ENCODE results near the gene COL4A1. TPM values are rescaled to one million over a fixed set of nuclear protein-coding genes. Genes with fewer than 3 reads are reported as not detected.

Gene COL4A1
- total and polyA plus RNA-seq, 2 experiments from 2014 or later: 184 to 519 TPM

GRCh38 chr13:110195547-110196485 is 111.1 kb downstream of the COL4A1 start:
- no peaks in the 10 kb centered on the region for H3K9me3 ChIP-seq (ENCODE audit: low read depth)

DNA sequence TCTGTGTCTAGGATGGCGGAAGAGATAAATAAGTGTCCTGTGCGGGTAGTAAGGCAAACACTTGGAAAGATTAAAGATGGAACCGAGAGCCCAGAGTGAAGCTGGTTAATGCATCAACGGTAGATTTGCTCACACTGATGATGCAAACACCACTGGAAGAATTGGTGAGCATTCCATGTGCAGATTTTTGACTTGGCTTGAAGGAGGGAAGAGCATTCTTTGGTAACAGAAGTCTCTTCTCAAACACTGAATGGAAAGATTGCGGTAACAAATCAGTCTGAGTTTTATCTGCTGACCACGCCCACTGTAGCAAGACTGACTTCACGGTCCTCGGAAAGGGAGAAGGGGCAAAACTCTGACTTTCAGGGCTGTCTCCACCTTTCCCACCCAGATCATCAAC is 112.5 kb downstream of the COL4A1 start:
- Histone ChIP-seq H3K9ac (no peak overlapping the region), H3F3A (ENCODE audit: insufficient read depth) (0 out of 2 replicates have a peak, but pooled peaks cover 6% of the 10 kb centered on the region), H3K4me3 (no peak overlapping the region), H3K9me3 (ENCODE audit: low read depth) (no peaks in the 10 kb centered on the region), H3K4me2 (ENCODE audit: unreplicated experiment) (no peak overlapping the region), H4K20me1 (ENCODE audit: insufficient read depth) (no peaks in the 10 kb centered on the region), H2AFZ (no peak overlapping the region), H3K4me1 (ENCODE audit: insufficient read depth) (no peaks in the 10 kb centered on the region), H3K27ac (no peak overlapping the region), H3K79me2 (ENCODE audit: insufficient read depth) (no peaks in the 10 kb centered on the region), H3K36me3 (ENCODE audit: low read depth) (peaks cover 9% of the 10 kb centered on the region; the same call in 1 of the 2 replicates), H3K9me2 (ENCODE audit: insufficient read depth) (no peaks in the 10 kb centered on the region), H3K27me3 (replicated peaks; ENCODE audit: insufficient read depth) (no peaks in the 10 kb centered on the region)
- DNase-seq: no peak
- in situ Hi-C loops (cut with MboI): no loop called here
- no peak for TF ChIP-seq EZH2phosphoT487 (IDR thresholded peaks at IDR 0.05; ENCODE audit: insufficient read depth, low read depth)
- TF ChIP-seq EZH2 (IDR thresholded peaks at IDR 0.05; ENCODE audit: insufficient read depth, poor library complexity, severe bottlenecking): no peak
- 84% methylated on average over 8 of the region's 8 CpGs for WGBS, 2 experiments (ENCODE audit: low coverage in 1 of 2, low lambda C conversion rate in 2 of 2, missing lambda C conversion rate in 2 of 2)

More at GRCh38 chr13:110195547-110196485, 111.1 kb downstream of the COL4A1 start:
- 0 out of 2 replicates have a peak, but pooled peaks cover 6% of the 10 kb centered on the region for H3F3A ChIP-seq (ENCODE audit: insufficient read depth)
- peaks cover 9% of the 10 kb centered on the region; the same call in 1 of the 2 replicates for H3K36me3 ChIP-seq (ENCODE audit: low read depth)
- DNase-seq: no peak
- H3K4me3 ChIP-seq: no peak overlapping the region
- H3K27ac ChIP-seq: no peak overlapping the region
- no peak overlapping the region for H2AFZ ChIP-seq
- H3K4me1 ChIP-seq (ENCODE audit: insufficient read depth): no peaks in the 10 kb centered on the region
- H3K4me2 ChIP-seq (ENCODE audit: unreplicated experiment): no peak overlapping the region
- no peaks in the 10 kb centered on the region for H3K79me2 ChIP-seq (ENCODE audit: insufficient read depth)
- H3K27me3 ChIP-seq (replicated peaks; ENCODE audit: insufficient read depth): no peaks in the 10 kb centered on the region
- 69% methylated on average over 8 of the region's 8 CpGs for WGBS, 2 experiments (ENCODE audit: low coverage in 1 of 2, low lambda C conversion rate in 2 of 2, missing lambda C conversion rate in 2 of 2)
- no peaks in the 10 kb centered on the region for H4K20me1 ChIP-seq (ENCODE audit: insufficient read depth)
- H3K9me2 ChIP-seq (ENCODE audit: insufficient read depth): no peaks in the 10 kb centered on the region
- no peak overlapping the region for H3K9ac ChIP-seq
- TF ChIP-seq EZH2 (IDR thresholded peaks at IDR 0.05; ENCODE audit: insufficient read depth, poor library complexity, severe bottlenecking) (no peak), EZH2phosphoT487 (IDR thresholded peaks at IDR 0.05; ENCODE audit: insufficient read depth, low read depth) (no peak)
- in situ Hi-C loops (cut with MboI): no loop called here

DNA sequence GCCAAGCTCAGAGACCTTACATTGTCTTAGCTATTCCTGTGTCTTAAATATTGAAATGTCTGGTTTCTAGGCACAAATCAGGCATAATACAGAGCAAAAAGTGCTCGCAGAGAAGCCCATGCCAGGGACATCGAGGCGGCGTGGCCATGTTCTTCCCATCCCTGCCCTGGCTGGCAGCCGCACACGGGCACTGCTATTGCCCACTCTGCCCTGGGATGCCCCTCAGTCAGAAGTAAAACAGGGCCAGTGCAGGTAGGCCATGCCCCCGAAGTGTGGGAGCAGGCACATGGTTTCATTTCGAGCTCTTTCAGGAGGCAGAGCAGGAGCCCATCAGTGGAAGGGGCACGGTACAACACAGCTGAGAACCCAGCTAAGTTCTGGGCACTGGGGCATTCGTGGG is 113.5 kb downstream of the COL4A1 start:
- Histone ChIP-seq H3K27me3 (replicated peaks; ENCODE audit: insufficient read depth) (no peaks in the 10 kb centered on the region), H3K9me2 (ENCODE audit: insufficient read depth) (no peaks in the 10 kb centered on the region), H3F3A (ENCODE audit: insufficient read depth) (peaks cover 6% of the 10 kb centered on the region; the same call in 1 of the 2 replicates), H3K9me3 (ENCODE audit: low read depth) (no peaks in the 10 kb centered on the region), H2AFZ (no peak overlapping the region), H3K4me3 (no peak overlapping the region), H3K27ac (no peak overlapping the region), H3K4me1 (ENCODE audit: insufficient read depth) (no peaks in the 10 kb centered on the region), H4K20me1 (ENCODE audit: insufficient read depth) (no peaks in the 10 kb centered on the region), H3K79me2 (ENCODE audit: insufficient read depth) (no peaks in the 10 kb centered on the region), H3K36me3 (ENCODE audit: low read depth) (peaks cover 9% of the 10 kb centered on the region; the same call in 1 of the 2 replicates), H3K9ac (no peak overlapping the region), H3K4me2 (ENCODE audit: unreplicated experiment) (no peak overlapping the region)
- TF ChIP-seq EZH2phosphoT487 (IDR thresholded peaks at IDR 0.05; ENCODE audit: insufficient read depth, low read depth) (no peak), EZH2 (IDR thresholded peaks at IDR 0.05; ENCODE audit: insufficient read depth, poor library complexity, severe bottlenecking) (no peak)
- 84% methylated on average over 10 of the region's 10 CpGs for WGBS, 2 experiments (ENCODE audit: low coverage in 1 of 2, low lambda C conversion rate in 2 of 2, missing lambda C conversion rate in 2 of 2)
- no peak for DNase-seq
- in situ Hi-C loops (cut with MboI): no loop called here

GRCh38 chr13:110192472-110192871 is 114.5 kb downstream of the COL4A1 start:
- Histone ChIP-seq H3F3A (ENCODE audit: insufficient read depth) (peaks cover 6% of the 10 kb centered on the region; the same call in 1 of the 2 replicates), H2AFZ (no peak overlapping the region), H3K9me3 (ENCODE audit: low read depth) (no peaks in the 10 kb centered on the region), H3K27me3 (replicated peaks; ENCODE audit: insufficient read depth) (no peaks in the 10 kb centered on the region), H3K4me1 (ENCODE audit: insufficient read depth) (peaks cover 8% of the 10 kb centered on the region; the same call in 1 of the 2 replicates), H3K9ac (no peak overlapping the region), H3K4me3 (no peak overlapping the region), H3K79me2 (ENCODE audit: insufficient read depth) (no peaks in the 10 kb centered on the region), H3K27ac (no peak overlapping the region), H3K36me3 (ENCODE audit: low read depth) (peaks cover 4% of the 10 kb centered on the region; the same call in 1 of the 2 replicates), H3K9me2 (ENCODE audit: insufficient read depth) (no peaks in the 10 kb centered on the region), H4K20me1 (ENCODE audit: insufficient read depth) (no peaks in the 10 kb centered on the region), H3K4me2 (ENCODE audit: unreplicated experiment) (no peak overlapping the region)
- in situ Hi-C loops (cut with MboI): no loop called here
- DNase-seq: no peak
- TF ChIP-seq EZH2phosphoT487 (IDR thresholded peaks at IDR 0.05; ENCODE audit: insufficient read depth, low read depth) (no peak), EZH2 (IDR thresholded peaks at IDR 0.05; ENCODE audit: insufficient read depth, poor library complexity, severe bottlenecking) (no peak)
- WGBS, 2 experiments (ENCODE audit: low coverage in 1 of 2, low lambda C conversion rate in 2 of 2, missing lambda C conversion rate in 2 of 2): 67 to 75% methylated on average over 5 of the region's 5 CpGs

All from GM23248 (cell line).